Mucosa of descending colon (tissue), 3 donors: ENCODE measurements around the gene FBRSL1. TPM values are rescaled to one million over a fixed set of nuclear protein-coding genes. Genes with fewer than 3 reads are reported as not detected.
"Not testable (repeated sequence)": the region's sequence is repeated elsewhere in the genome, so short reads cannot be mapped to it uniquely, and the experiment has no call there.

Experiments
- ATAC-seq: fragments of 200-7000 bp; cut with Tn5 transposase; one replicate; pipeline ENCODE4 v1.9.1; 2020; ENCODE audit warnings: mild to moderate bottlenecking, moderate library complexity
- DNase-seq, 3 donors: peaks; one replicate each; pipeline ENCODE4 v3.0.0-alpha.2; 2020
- H3K36me3 ChIP-seq: fragments of 200-600 bp; one replicate; pipeline ENCODE4 v1.8.0; 2021; ENCODE audit warnings: low read depth, mild to moderate bottlenecking
- H3K4me1 ChIP-seq: fragments of 200-600 bp; one replicate; pipeline ENCODE4 v1.8.0; 2021; ENCODE audit warnings: low read depth, mild to moderate bottlenecking
- H3K4me3 ChIP-seq: fragments of 200-600 bp; one replicate; pipeline ENCODE4 v1.8.0; 2021; ENCODE audit warnings: mild to moderate bottlenecking
- H3K9me3 ChIP-seq: fragments of 200-600 bp; one replicate; pipeline ENCODE4 v1.8.0; 2021; ENCODE audit warnings: mild to moderate bottlenecking
- CTCF ChIP-seq: fragments of 200-600 bp; IDR thresholded peaks from one replicate; pipeline ENCODE4 v1.8.0; 2022; ENCODE audit warnings: antibody characterized with exemption, mild to moderate bottlenecking
- intact Hi-C, 2 donors: fragments of 100-400 bp; cut with DNase I in 1 of 2; cut with micrococcal nuclease in 1 of 2; formaldehyde crosslinking; loops; one replicate each; pipeline versions ENCODE4 v1.11.0 to v1.11.1; 2022; cut with DNase I, micrococcal nuclease
- total RNA-seq, 3 donors: library from RNA; stranded (reverse); fragmentation: NEBNext Ultra II Directional in 2 of 3; extraction: Animal tissue kit (Norgen Biotek cat#: 25700) in 2 of 3; gene quantifications; one replicate each; pipeline versions ENCODE4 v1.2.1 to v1.2.4, GENCODE V29; 2021 to 2023
- donor health status: DM: no; HTN: no; CAD: no; lungs with moderate emphysema.
- donor health status: DM: no; HTN: no; CAD: no.
- donor health status: DM: no; HTN: yes; CAD: no.

FBRSL1 gene
- total RNA-seq, 3 donors from 2014 or later: 54.7 to 68.5 (median 55.6) TPM

- H3K36me3 ChIP-seq: no peaks in the 10 kb centered on the region
- intact Hi-C loops: no loop called here
Observed at GRCh38 chr12:132529156-132529839, 39.3 kb downstream of the FBRSL1 start.

GRCh38 chr12:132529906-132530305, 40.0 kb downstream of the FBRSL1 start:
- no peak overlapping the region for H3K4me3 ChIP-seq
- no peaks in the 10 kb centered on the region for H3K4me1 ChIP-seq
- no peak for TF ChIP-seq CTCF
- intact Hi-C loops: no loop called here
- H3K9me3 ChIP-seq: no peaks in the 10 kb centered on the region
- peak; percentile 42 for ATAC-seq
- no peaks in the 10 kb centered on the region for H3K36me3 ChIP-seq
- no peak for DNase-seq

More at GRCh38 chr12:132529156-132529839, 39.3 kb downstream of the FBRSL1 start:
- Histone ChIP-seq H3K4me1 (no peaks in the 10 kb centered on the region), H3K4me3 (no peak overlapping the region), H3K9me3 (no peaks in the 10 kb centered on the region)
- ATAC-seq (no peak), DNase-seq (no peak)
- TF ChIP-seq CTCF: no peak

- DNase-seq: no peak
- Histone ChIP-seq H3K36me3 (no peaks in the 10 kb centered on the region), H3K4me1 (no peaks in the 10 kb centered on the region), H3K4me3 (no peak overlapping the region), H3K9me3 (no peaks in the 10 kb centered on the region)
- intact Hi-C loops: no loop called here
- ATAC-seq: no peak
- TF ChIP-seq CTCF: no peak
Observed at GRCh38 chr12:132530447-132530846, 40.5 kb downstream of the FBRSL1 start.

GRCh38 chr12:132530851-132531250, 40.9 kb downstream of the FBRSL1 start:
- H3K9me3 ChIP-seq: no peaks in the 10 kb centered on the region
- TF ChIP-seq CTCF: no peak
- intact Hi-C loops: no loop called here
- ATAC-seq (no peak), DNase-seq (no peak)
- no peaks in the 10 kb centered on the region for H3K36me3 ChIP-seq
- no peak overlapping the region for H3K4me3 ChIP-seq
- no peaks in the 10 kb centered on the region for H3K4me1 ChIP-seq

- intact Hi-C loops, H3K4me3 ChIP-seq, ATAC-seq, H3K9me3 ChIP-seq, H3K36me3 ChIP-seq, DNase-seq, H3K4me1 ChIP-seq: not testable (repeated sequence)
Observed at GRCh38 chr12:132532711-132533583, 43.0 kb downstream of the FBRSL1 start.

GRCh38 chr12:132533584-132533958, 43.6 kb downstream of the FBRSL1 start:
- ATAC-seq (no peak), DNase-seq (no peak)
- Histone ChIP-seq H3K9me3 (no peaks in the 10 kb centered on the region), H3K4me3 (no peak overlapping the region), H3K4me1 (no peaks in the 10 kb centered on the region), H3K36me3 (no peaks in the 10 kb centered on the region)
- intact Hi-C loops: no loop called here
- TF ChIP-seq CTCF: no peak
